Adrenal gland (tissue), 5 donors: ENCODE data around the gene TMCC1.
A peak's percentile ranks its signal among the peaks of the same experiment; 100 is the strongest.

ENCODE experiments used
- CTCF ChIP-seq, 6 experiments: fragments of 450-650 bp in 4 of 6; fragments of 200-600 bp in 2 of 6; sonication (generic) in 1 of 6; IDR thresholded peaks; 1 replicate in 5 of 6; 2 replicates in 1 of 6; pipeline versions ENCODE4 v1.5.1 to v1.8.0; 2016 to 2021; ENCODE audit warnings: antibody characterized with exemption in 6 of 6, mild to moderate bottlenecking in 2 of 6, moderate library complexity in 1 of 6
- POLR2A ChIP-seq, 2 donors: fragments of 450-650 bp; IDR thresholded peaks; one replicate each; pipeline ENCODE4 v1.6.1; 2017; ENCODE audit warnings: antibody characterized with exemption in 2 of 2, mild to moderate bottlenecking in 2 of 2, moderate library complexity in 1 of 2
- donor health status: DM: no; HTN: no; CAD: no.

GRCh38 chr3:129938140-129938930 is 44.8 kb upstream of the TMCC1 start:
- TF ChIP-seq CTCF (IDR thresholded peaks at IDR 0.05) (peak in 1 of 6 experiments; percentile 2), POLR2A (IDR thresholded peaks at IDR 0.05) (no peak)
